Stomach (tissue), 9 donors: ENCODE results near the gene SFXN1. TPM values are rescaled to one million over a fixed set of nuclear protein-coding genes. Genes with fewer than 3 reads are reported as not detected.

ENCODE experiments used
- DNase-seq, 2 donors: peaks; one replicate each; pipeline versions ENCODE4 v3.0.0 to v3.0.0-alpha.2; 2013 to 2019
- H3K27ac ChIP-seq, 5 donors: fragments of 200-600 bp in 4 of 5; sonication (generic) in 4 of 5; one replicate each; pipeline ENCODE4 v1.5.1; 2013 to 2019; ENCODE audit warnings: mild to moderate bottlenecking in 1 of 5, moderate library complexity in 1 of 5
- H3K27me3 ChIP-seq, 3 donors: fragments of 200-600 bp; sonication (generic); one replicate each; pipeline ENCODE4 v1.5.1; 2017 to 2019; ENCODE audit warnings: mixed run types in 1 of 3
- H3K36me3 ChIP-seq, 4 donors: fragments of 200-600 bp; sonication (generic); 1 replicate in 3 of 4; 2 replicates in 1 of 4; pipeline ENCODE4 v1.5.1; 2016 to 2019
- H3K4me1 ChIP-seq, 4 donors: fragments of 200-600 bp; sonication (generic); one replicate each; pipeline ENCODE4 v1.5.1; 2016 to 2019
- H3K4me3 ChIP-seq, 4 donors: fragments of 200-600 bp; sonication (generic) in 3 of 4; one replicate each; pipeline ENCODE4 v1.5.1; 2016 to 2019; ENCODE audit warnings: mild to moderate bottlenecking in 1 of 4
- H3K9me3 ChIP-seq, 4 donors: fragments of 200-600 bp; sonication (generic); one replicate each; pipeline ENCODE4 v1.5.1; 2016 to 2019
- CTCF ChIP-seq, 7 experiments: fragments of 450-650 bp in 4 of 7; fragments of 200-600 bp in 3 of 7; sonication (generic) in 3 of 7; IDR thresholded peaks; one replicate each; pipeline ENCODE4 v1.5.1; 2016 to 2019; ENCODE audit warnings: antibody characterized with exemption in 7 of 7, control low read depth in 2 of 7, mild to moderate bottlenecking in 1 of 7
- EP300 ChIP-seq: sonication (generic); formaldehyde crosslinking; IDR thresholded peaks from one replicate; pipeline ENCODE4 v1.6.1; 2017; ENCODE audit warnings: antibody characterized with exemption
- POLR2A ChIP-seq, 4 donors: fragments of 450-650 bp; IDR thresholded peaks; one replicate each; pipeline ENCODE4 v1.6.1; 2016; ENCODE audit warnings: antibody characterized with exemption in 4 of 4, control low read depth in 2 of 4, mild to moderate bottlenecking in 1 of 4, moderate library complexity in 1 of 4
- POLR2AphosphoS5 ChIP-seq, 3 donors: sonication (generic); formaldehyde crosslinking; IDR thresholded peaks; one replicate each; pipeline ENCODE4 v1.6.1; 2016; ENCODE audit warnings: antibody characterized with exemption in 3 of 3
- WGBS, 5 donors: extraction: QIAGEN DNeasy Blood & Tissue Kit in 3 of 5; methylation state at CpG; one replicate each; pipeline versions ENCODE4 v1.1.5 to v1.1.7; 2013 to 2018; 5-methylcytosine and 5-hydroxymethylcytosine counted together
- intact Hi-C: fragments of 100-400 bp; cut with DNase I; formaldehyde crosslinking; loops from one replicate; pipeline ENCODE4 v1.15.1; 2023; ENCODE audit warnings: low total_unique reads
- polyA plus RNA-seq, 3 donors: library from polyadenylated mRNA; stranded (reverse); fragments of 200-250 nt; gene quantifications; one replicate each; pipeline ENCODE4 v1.2.3, GENCODE V29; 2013
- total RNA-seq, 5 donors: library from RNA; depleted of rRNA; stranded (reverse); fragments of >200 nt; gene quantifications; one replicate each; pipeline versions ENCODE4 v1.1.0 to v1.2.3, GENCODE V29; 2014 to 2016
- donor health status: healthy with polysubstance abuse.
- donor health status: Bipolar disorder and iron deficiency.
- donor health status: healthy.

SFXN1 gene
- total and polyA plus RNA-seq, 8 donors, result 8.3 to 33.6 (median 14.0) TPM

DNA sequence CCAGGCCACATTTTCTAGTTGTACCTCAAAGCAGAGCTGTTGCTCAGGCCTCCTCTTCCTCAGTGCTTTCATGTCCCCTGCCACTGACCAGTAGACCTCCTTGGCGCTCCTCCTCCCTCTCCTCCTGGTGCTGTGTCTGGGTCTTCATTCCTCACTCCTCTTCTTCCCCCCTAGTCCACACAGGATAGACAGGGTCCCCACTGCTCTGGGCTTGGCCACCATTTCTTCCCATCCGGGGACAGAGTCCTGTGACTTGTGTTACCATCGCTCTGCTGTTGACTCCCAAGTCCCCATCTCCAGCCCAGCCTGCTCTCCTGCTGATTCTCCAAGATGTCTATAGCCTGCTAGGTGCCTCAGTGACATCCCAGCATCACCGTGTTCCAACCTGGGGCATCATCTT, 91.3 kb downstream of the SFXN1 start:
- no peak overlapping the region for H3K27ac ChIP-seq
- peaks cover 0 to 18% (median 0%) of the 10 kb centered on the region in 3 donors for H3K27me3 ChIP-seq
- H3K4me1 ChIP-seq, result no peaks in the 10 kb centered on the region
- DNase-seq, result no peak
- WGBS, 5 donors, result 90 to 95% (median 94%) methylated on average over 4 of the region's 4 CpGs
- H3K36me3 ChIP-seq, result no peaks in the 10 kb centered on the region
- intact Hi-C loops, result no loop called here
- H3K4me3 ChIP-seq, result no peak overlapping the region
- no peak for TF ChIP-seq CTCF (IDR thresholded peaks at IDR 0.05)
- no peak for TF ChIP-seq POLR2A (IDR thresholded peaks at IDR 0.05)
- no peak for TF ChIP-seq EP300
- TF ChIP-seq POLR2AphosphoS5 (IDR thresholded peaks at IDR 0.05), result no peak
- H3K9me3 ChIP-seq, result no peaks in the 10 kb centered on the region

DNA sequence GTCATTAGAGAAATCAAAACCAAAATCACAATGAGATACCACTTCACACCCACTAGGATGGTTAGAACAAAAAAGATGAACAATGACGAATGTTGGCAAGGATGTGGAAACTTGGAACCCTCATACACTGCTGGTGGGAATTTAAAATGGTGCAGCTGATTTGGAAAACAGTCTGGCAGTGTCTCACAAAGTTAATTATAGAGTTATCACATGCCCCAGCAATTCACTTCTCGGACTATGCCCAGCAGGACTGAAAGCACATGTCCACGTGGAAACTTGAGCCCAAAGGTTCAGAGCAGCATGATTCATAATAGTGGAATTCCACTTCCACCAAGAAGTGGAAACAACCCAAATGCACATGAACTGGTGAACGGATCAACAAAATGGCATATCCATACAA, 94.5 kb downstream of the SFXN1 start:
- TF ChIP-seq CTCF (IDR thresholded peaks at IDR 0.05) (no peak), EP300 (no peak), POLR2AphosphoS5 (IDR thresholded peaks at IDR 0.05) (no peak), POLR2A (IDR thresholded peaks at IDR 0.05) (no peak)
- Histone ChIP-seq H3K27ac (no peak overlapping the region), H3K9me3 (no peaks in the 10 kb centered on the region), H3K27me3 (peaks cover 0 to 25% (median 0%) of the 10 kb centered on the region in 3 donors), H3K4me1 (no peaks in the 10 kb centered on the region), H3K36me3 (no peaks in the 10 kb centered on the region), H3K4me3 (no peak overlapping the region)
- DNase-seq, result no peak
- intact Hi-C loops, result no loop called here
- 56 to 68% (median 65%) methylated on average over 4 of the region's 4 CpGs for WGBS, 5 donors

DNA sequence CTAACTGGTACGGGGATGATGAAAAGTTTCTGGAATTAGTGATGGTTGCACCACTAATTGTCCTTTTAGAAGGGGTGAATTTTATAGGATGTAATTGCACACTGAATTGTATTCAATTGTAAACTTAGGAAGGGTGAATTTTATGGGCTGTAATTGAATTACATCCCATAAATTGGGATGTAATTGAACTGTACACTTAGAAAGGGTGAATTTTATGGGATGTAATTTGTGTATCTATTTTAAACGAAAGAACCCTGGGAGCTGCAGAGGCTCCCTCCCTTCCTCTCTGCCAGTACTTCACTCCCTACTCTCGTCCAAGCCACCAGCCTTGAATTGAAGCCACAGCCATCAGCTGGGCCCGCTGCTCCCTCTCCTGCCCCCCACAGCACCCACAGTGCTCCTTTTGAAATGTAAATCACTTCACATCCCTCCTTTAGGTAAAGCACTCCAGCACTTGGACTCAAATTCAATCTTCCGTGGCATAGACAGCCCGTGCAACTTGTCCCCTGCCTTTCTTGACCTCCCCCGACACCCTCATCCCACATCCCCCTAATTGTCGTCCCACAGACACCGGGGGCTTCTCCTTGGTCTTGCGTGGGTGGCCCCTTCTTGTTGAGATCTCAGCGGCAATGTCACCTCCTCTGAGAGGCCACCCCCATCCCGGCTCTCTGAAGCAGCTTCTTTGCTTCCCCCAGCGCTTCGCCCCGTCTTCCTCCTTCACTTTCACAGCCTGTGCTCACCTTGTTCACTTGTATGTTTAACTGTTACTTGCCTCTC, 95.3 kb downstream of the SFXN1 start:
- Histone ChIP-seq H3K4me1 (no peaks in the 10 kb centered on the region), H3K4me3 (no peak overlapping the region), H3K9me3 (no peaks in the 10 kb centered on the region), H3K27ac (no peak overlapping the region), H3K27me3 (peaks cover 0 to 25% (median 0%) of the 10 kb centered on the region in 3 donors), H3K36me3 (no peaks in the 10 kb centered on the region)
- no peak for DNase-seq
- no peak for TF ChIP-seq POLR2AphosphoS5 (IDR thresholded peaks at IDR 0.05)
- intact Hi-C loops, result no loop called here
- 49 to 63% (median 55%) methylated on average over 15 of the region's 15 CpGs for WGBS, 5 donors

DNA sequence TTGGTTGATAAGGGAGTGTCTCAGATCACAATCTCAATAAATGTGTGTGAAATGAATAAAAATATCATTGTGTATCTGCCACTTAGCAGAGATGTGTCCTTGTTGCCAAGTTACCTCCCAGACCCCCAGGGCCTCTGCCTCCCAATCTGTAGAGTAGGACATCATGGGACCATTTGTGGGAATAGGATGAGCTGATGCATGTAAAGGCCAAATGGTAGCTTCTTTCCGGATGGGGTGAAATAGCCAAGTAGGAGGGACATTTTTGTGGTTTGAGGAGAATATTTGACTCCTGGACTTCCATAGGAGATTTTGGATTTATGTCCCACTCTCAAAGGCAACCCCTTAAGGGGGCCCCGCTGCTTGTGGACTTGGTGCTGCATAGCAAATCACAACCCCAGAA, 96.9 kb downstream of the SFXN1 start:
- Histone ChIP-seq H3K9me3 (no peaks in the 10 kb centered on the region), H3K4me3 (no peak overlapping the region), H3K27me3 (peaks cover 0 to 25% (median 0%) of the 10 kb centered on the region in 3 donors), H3K27ac (no peak overlapping the region), H3K36me3 (no peaks in the 10 kb centered on the region), H3K4me1 (no peaks in the 10 kb centered on the region)
- no peak for DNase-seq
- intact Hi-C loops, result no loop called here
- WGBS, 5 donors, result 86 to 100% (median 93%) methylated on average over 2 of the region's 2 CpGs
- TF ChIP-seq POLR2A (IDR thresholded peaks at IDR 0.05), result no peak
- TF ChIP-seq POLR2AphosphoS5 (IDR thresholded peaks at IDR 0.05), result no peak
- TF ChIP-seq CTCF (IDR thresholded peaks at IDR 0.05), result no peak
- TF ChIP-seq EP300, result no peak

- Histone ChIP-seq H3K4me1 (no peaks in the 10 kb centered on the region), H3K4me3 (no peak overlapping the region), H3K36me3 (no peaks in the 10 kb centered on the region), H3K27ac (no peak overlapping the region), H3K9me3 (no peaks in the 10 kb centered on the region), H3K27me3 (peaks cover 0 to 25% (median 0%) of the 10 kb centered on the region in 3 donors)
- intact Hi-C loops, result no loop called here
- WGBS, 5 donors, result 72 to 86% (median 83%) methylated on average over 7 of the region's 7 CpGs
- TF ChIP-seq EP300 (no peak), CTCF (IDR thresholded peaks at IDR 0.05) (no peak), POLR2AphosphoS5 (IDR thresholded peaks at IDR 0.05) (no peak), POLR2A (IDR thresholded peaks at IDR 0.05) (no peak)
- DNase-seq, result no peak
These were observed 97.7 kb downstream of the SFXN1 start for GRCh38 chr5:175576096-175576495.
